Central memory CD8-positive, alpha-beta T cell (primary cell): Measurements from ENCODE around the gene GNAO1.

ENCODE experiments used
- ATAC-seq: fragments of 150-1000 bp; cut with Tn5 transposase; replicated peaks from 2 replicates; pipeline ENCODE4 v1.10.0; 2022; ENCODE audit warnings: mild to moderate bottlenecking, moderate FRiP score, moderate number of reproducible peaks; ENCODE audit not compliant: poor library complexity, severe bottlenecking; ENCODE audit errors: extremely low read depth
- DNase-seq, 2 donors: peaks; one replicate each; pipeline ENCODE4 v3.0.0; 2021; ENCODE audit warnings: low spot score in 2 of 2
- H3K27ac Mint-ChIP-seq: one replicate; pipeline ENCODE4 v1.8.0; 2022; ENCODE audit warnings: low read depth, mild to moderate bottlenecking, moderate library complexity, mixed read lengths
- H3K27me3 Mint-ChIP-seq: one replicate; pipeline ENCODE4 v1.8.0; 2022; ENCODE audit warnings: mixed read lengths
- H3K36me3 Mint-ChIP-seq: one replicate; pipeline ENCODE4 v1.8.0; 2022; ENCODE audit warnings: mild to moderate bottlenecking, moderate library complexity, mixed read lengths; ENCODE audit not compliant: insufficient read depth
- H3K4me1 Mint-ChIP-seq: one replicate; pipeline ENCODE4 v1.8.0; 2022; ENCODE audit warnings: mixed read lengths
- H3K4me3 Mint-ChIP-seq: one replicate; pipeline ENCODE4 v1.8.0; 2022; ENCODE audit warnings: mild to moderate bottlenecking, moderate library complexity, mixed read lengths
- H3K9me3 Mint-ChIP-seq: one replicate; pipeline ENCODE4 v1.8.0; 2022; ENCODE audit warnings: mixed read lengths

The GNAO1 gene

DNA sequence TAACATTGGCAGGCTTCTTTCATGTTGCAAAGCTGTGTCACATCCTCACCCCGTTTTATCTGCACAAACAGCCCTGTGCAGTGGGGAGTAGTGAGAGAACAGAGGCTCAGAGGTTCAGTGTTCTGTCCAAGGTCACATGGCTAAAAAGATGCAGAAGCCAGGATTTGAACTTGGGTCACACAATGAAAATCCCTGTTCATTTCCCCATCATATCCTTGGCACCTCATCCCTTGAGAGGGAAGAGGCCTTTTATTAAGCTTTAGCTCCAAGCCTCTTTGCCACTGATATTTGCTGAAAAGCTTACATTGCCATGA is 127.5 kb downstream of the GNAO1 start:
- no peaks in the 10 kb centered on the region for H3K9me3 Mint-ChIP-seq
- DNase-seq (no peak), ATAC-seq (no peak)
- peaks cover 12% of the 10 kb centered on the region for H3K4me1 Mint-ChIP-seq
- H3K36me3 Mint-ChIP-seq, result no peaks in the 10 kb centered on the region
- H3K27ac Mint-ChIP-seq, result no peak overlapping the region
- H3K4me3 Mint-ChIP-seq, result no peak overlapping the region
- no peaks in the 10 kb centered on the region for H3K27me3 Mint-ChIP-seq

DNA sequence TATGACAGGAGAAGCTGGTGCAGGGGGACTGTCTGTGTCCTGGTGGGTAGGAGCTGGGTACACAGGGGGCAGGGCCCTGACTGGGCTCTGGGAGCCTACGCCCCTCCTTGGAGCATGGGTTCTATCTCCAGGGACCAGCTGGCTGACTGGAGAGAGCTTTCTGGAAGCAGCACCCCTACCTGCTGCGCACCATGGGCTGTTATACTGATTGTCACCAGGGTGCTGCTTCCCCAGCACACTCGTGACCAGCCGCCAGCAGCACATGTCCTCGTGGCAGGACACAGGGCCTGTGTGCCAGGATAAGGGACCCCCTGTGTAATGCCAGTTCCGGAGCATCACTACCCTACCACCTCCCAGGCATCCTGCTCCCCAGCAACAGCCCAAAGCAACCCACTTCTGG is 128.1 kb downstream of the GNAO1 start:
- no peaks in the 10 kb centered on the region for H3K9me3 Mint-ChIP-seq
- DNase-seq (no peak), ATAC-seq (no peak)
- no peaks in the 10 kb centered on the region for H3K27me3 Mint-ChIP-seq
- no peak overlapping the region for H3K27ac Mint-ChIP-seq
- no peaks in the 10 kb centered on the region for H3K36me3 Mint-ChIP-seq
- peaks cover 12% of the 10 kb centered on the region for H3K4me1 Mint-ChIP-seq
- no peak overlapping the region for H3K4me3 Mint-ChIP-seq

GRCh38 chr16:56320056-56320455 is 128.8 kb downstream of the GNAO1 start:
- Mint-ChIP-seq H3K27ac (no peak overlapping the region), H3K36me3 (no peaks in the 10 kb centered on the region), H3K4me1 (peaks cover 12% of the 10 kb centered on the region), H3K9me3 (no peaks in the 10 kb centered on the region), H3K27me3 (no peaks in the 10 kb centered on the region), H3K4me3 (no peak overlapping the region)
- no peak for DNase-seq
- ATAC-seq, result no peak

DNA sequence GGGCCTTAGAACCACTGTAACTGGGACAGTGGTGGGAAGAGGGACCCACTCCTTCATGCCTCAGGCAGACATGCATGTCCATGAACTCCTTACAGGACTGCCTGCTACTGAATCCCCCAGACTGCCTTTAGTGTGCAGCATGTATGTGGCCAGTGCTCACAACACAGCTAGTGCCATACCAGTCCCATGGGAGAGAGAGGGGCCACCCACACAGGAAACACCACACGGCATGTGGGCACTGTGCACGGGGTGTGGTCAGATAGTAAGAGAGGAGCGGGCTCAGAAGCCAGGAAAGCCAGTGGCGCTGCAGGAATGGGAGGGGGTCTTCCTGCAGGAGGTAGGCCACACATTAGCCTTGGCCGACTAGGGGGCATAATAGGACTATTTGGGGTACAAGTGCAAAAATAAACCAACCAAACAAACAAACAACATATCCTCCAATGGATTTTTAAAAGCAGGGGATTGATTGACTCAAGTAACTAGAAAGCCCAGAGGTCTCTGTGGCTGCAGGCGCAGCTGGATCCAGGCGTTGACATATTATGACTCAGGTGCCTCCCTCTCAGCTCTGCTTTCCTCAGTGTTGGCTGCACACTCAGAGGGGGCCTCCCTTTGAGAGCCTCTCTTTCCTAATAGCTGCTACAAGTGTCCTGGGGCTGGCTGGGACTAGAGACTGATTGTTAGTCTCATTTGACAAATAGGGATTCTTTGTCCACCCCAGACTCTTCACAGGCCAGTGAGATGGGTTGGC is 129.7 kb downstream of the GNAO1 start:
- no peak overlapping the region for H3K27ac Mint-ChIP-seq
- no peaks in the 10 kb centered on the region for H3K9me3 Mint-ChIP-seq
- H3K36me3 Mint-ChIP-seq, result no peaks in the 10 kb centered on the region
- peaks cover 12% of the 10 kb centered on the region for H3K4me1 Mint-ChIP-seq
- ATAC-seq, result no peak
- DNase-seq, result no peak
- H3K27me3 Mint-ChIP-seq, result no peaks in the 10 kb centered on the region
- no peak overlapping the region for H3K4me3 Mint-ChIP-seq

DNA sequence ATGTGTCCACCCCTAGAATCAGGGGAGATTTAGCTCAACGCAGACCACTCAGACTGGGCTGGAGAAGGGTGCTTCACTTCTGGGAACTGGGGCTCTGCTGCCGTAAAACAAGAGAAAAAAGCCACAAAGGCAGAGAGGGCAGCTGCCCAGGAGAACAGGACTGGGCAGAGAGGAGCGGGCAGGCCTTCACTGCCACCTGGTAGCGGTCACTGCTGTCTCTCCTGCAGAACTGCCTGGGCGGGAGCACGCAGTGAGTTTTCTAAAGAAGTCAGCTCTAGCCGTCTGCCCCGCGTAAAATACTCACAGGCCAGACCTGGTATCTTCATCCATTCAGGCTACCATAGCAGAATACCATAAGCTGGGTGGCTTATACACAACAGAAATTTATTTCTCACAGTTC is 130.3 kb downstream of the GNAO1 start:
- no peak for ATAC-seq
- H3K9me3 Mint-ChIP-seq, result no peaks in the 10 kb centered on the region
- no peak overlapping the region for H3K4me3 Mint-ChIP-seq
- H3K4me1 Mint-ChIP-seq, result peaks cover 17% of the 10 kb centered on the region
- H3K27me3 Mint-ChIP-seq, result no peaks in the 10 kb centered on the region
- no peak overlapping the region for H3K27ac Mint-ChIP-seq
- H3K36me3 Mint-ChIP-seq, result no peaks in the 10 kb centered on the region
- DNase-seq, result no peak

DNA sequence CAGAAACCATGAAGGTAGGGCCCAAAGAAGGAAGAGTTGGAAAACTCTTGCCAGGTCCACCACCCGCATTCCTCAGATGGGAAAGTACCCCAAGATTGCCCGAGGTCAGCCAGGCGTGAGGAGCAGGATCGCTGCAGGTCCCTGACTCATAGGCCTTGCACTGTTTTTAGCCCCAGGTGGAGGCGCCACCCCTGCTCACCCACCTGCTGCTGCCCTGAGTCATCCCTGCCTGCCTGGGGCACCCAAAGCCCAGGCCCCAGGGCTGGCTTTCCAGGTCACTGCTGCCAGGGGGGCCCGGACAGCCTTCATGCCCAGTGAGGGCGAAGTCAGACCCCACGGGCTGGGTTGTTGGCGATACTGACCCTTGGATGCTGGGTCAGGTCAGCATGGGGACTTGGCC is 133.1 kb downstream of the GNAO1 start:
- no peak overlapping the region for H3K4me3 Mint-ChIP-seq
- H3K4me1 Mint-ChIP-seq, result peaks cover 5% of the 10 kb centered on the region
- DNase-seq (no peak), ATAC-seq (no peak)
- no peaks in the 10 kb centered on the region for H3K27me3 Mint-ChIP-seq
- no peaks in the 10 kb centered on the region for H3K9me3 Mint-ChIP-seq
- H3K36me3 Mint-ChIP-seq, result no peaks in the 10 kb centered on the region
- no peak overlapping the region for H3K27ac Mint-ChIP-seq

DNA sequence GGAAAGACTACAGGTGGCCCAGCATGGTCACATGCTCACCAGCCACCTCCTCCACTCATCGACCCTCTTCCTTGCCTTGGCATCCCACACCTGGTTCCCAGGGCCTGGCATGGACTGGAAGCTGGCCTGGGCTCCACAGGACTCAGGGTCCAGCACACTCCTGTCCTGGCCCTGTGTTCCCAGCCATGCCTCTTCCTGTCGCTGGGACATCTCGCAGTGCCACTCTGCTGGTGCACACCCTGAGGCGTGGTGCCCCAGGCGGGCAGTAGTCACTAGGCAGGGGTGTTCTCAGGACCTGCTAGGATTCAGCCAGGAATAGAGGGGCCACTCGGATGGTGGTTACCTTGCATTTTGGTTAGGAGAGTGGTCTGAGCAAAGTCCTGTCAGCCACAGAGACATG is 134.7 kb downstream of the GNAO1 start:
- no peak for DNase-seq
- Mint-ChIP-seq H3K4me1 (peaks cover 5% of the 10 kb centered on the region), H3K27ac (peak overlapping the region; percentile 1), H3K4me3 (no peak overlapping the region), H3K36me3 (no peaks in the 10 kb centered on the region), H3K27me3 (no peaks in the 10 kb centered on the region), H3K9me3 (no peaks in the 10 kb centered on the region)
- no peak for ATAC-seq

- H3K27me3 Mint-ChIP-seq, result no peaks in the 10 kb centered on the region
- H3K27ac Mint-ChIP-seq, result no peak overlapping the region
- H3K4me3 Mint-ChIP-seq, result no peak overlapping the region
- ATAC-seq, result no peak
- no peaks in the 10 kb centered on the region for H3K9me3 Mint-ChIP-seq
- no peak for DNase-seq
- H3K36me3 Mint-ChIP-seq, result peaks cover 1% of the 10 kb centered on the region
- peaks cover 5% of the 10 kb centered on the region for H3K4me1 Mint-ChIP-seq
These were observed 136.0 kb downstream of the GNAO1 start for GRCh38 chr16:56327071-56327928.

GRCh38 chr16:56327929-56328258 is 136.6 kb downstream of the GNAO1 start:
- Mint-ChIP-seq H3K9me3 (no peaks in the 10 kb centered on the region), H3K27ac (no peak overlapping the region), H3K27me3 (no peaks in the 10 kb centered on the region), H3K4me3 (no peak overlapping the region), H3K36me3 (peaks cover 1% of the 10 kb centered on the region), H3K4me1 (peaks cover 5% of the 10 kb centered on the region)
- ATAC-seq, result no peak
- DNase-seq, result no peak

DNA sequence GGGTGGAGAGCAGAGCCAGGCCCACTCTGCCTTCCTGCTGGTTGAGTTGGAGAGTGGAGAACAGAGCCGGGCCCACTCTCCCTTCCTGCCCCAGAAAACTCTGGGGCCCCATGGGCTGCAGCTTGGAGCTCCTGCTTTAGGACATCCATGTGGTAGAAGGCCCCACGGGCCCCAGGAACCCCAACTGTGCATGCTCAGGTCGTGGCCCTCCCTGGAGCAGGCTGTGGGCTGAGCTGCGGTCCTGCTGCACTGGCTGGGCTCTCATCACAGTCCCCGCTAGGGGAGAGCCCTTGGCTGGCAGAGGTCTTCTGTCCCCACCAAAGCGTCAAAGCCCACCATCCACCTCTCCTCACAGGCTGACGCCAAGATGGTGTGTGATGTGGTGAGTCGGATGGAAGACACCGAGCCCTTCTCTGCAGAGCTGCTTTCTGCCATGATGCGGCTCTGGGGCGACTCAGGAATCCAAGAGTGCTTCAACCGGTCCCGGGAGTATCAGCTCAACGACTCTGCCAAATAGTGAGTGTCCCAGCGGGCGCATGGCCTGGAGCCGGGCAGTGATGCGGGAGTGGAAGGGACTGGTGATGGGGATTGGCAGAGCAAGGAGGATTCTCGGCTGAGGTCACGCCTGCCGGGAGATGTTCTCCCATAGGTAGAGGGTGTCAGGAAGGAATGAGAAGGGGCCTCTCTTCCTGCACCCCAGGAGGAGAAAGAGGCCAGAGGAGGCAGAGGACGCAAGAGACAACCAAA is 137.2 kb downstream of the GNAO1 start:
- DNase-seq (no peak), ATAC-seq (no peak)
- Mint-ChIP-seq H3K4me1 (peaks cover 5% of the 10 kb centered on the region), H3K27me3 (no peaks in the 10 kb centered on the region), H3K27ac (no peak overlapping the region), H3K36me3 (peaks cover 3% of the 10 kb centered on the region), H3K9me3 (no peaks in the 10 kb centered on the region), H3K4me3 (no peak overlapping the region)

- Mint-ChIP-seq H3K4me1 (peaks cover 5% of the 10 kb centered on the region), H3K36me3 (peaks cover 5% of the 10 kb centered on the region), H3K4me3 (no peak overlapping the region), H3K27me3 (no peaks in the 10 kb centered on the region), H3K9me3 (no peaks in the 10 kb centered on the region), H3K27ac (no peak overlapping the region)
- DNase-seq (no peak), ATAC-seq (no peak)
These were observed 138.6 kb downstream of the GNAO1 start for GRCh38 chr16:56329887-56330286.

GRCh38 chr16:56330476-56330875 is 139.2 kb downstream of the GNAO1 start:
- ATAC-seq (no peak), DNase-seq (no peak)
- H3K4me3 Mint-ChIP-seq, result no peak overlapping the region
- no peaks in the 10 kb centered on the region for H3K9me3 Mint-ChIP-seq
- H3K36me3 Mint-ChIP-seq, result peaks cover 5% of the 10 kb centered on the region
- H3K4me1 Mint-ChIP-seq, result peaks cover 5% of the 10 kb centered on the region
- no peaks in the 10 kb centered on the region for H3K27me3 Mint-ChIP-seq
- H3K27ac Mint-ChIP-seq, result peak overlapping the region; percentile 11

DNA sequence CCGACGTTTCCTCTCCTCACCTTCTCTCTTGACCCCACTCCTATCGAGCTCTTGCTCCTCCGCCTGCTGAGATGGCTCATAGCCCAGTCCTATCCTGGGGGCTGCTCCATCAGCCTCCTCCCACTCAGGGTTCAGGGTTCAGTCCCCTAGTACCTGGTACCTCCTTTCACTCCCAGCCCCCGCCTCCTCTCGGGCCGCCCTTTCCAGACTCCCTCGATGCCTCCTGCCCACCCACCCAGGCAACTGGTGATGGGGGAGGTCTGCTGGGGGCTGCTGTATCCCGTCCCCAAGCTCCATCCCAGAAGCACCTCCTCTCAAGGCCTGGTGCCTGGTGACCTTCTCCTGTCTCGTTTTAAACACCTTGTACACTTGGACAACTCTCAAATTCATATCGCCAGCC is 140.1 kb downstream of the GNAO1 start:
- ATAC-seq, result no peak
- no peaks in the 10 kb centered on the region for H3K9me3 Mint-ChIP-seq
- no peak overlapping the region for H3K4me3 Mint-ChIP-seq
- peak overlapping the region; percentile 26 for H3K27ac Mint-ChIP-seq
- H3K36me3 Mint-ChIP-seq, result peaks cover 5% of the 10 kb centered on the region
- H3K4me1 Mint-ChIP-seq, result peaks cover under 1% of the 10 kb centered on the region
- H3K27me3 Mint-ChIP-seq, result no peaks in the 10 kb centered on the region
- no peak for DNase-seq
